H9 (cell line): Measurements from ENCODE around the gene CXCL9. TPM values are rescaled to one million over a fixed set of nuclear protein-coding genes. Genes with fewer than 3 reads are reported as not detected.

Experiments
- DNase-seq: peaks from one replicate; pipeline ENCODE4 v3.0.0-alpha.2; 2017
- H2AFZ ChIP-seq: one replicate; pipeline ENCODE4 v1.6.1; 2013; ENCODE audit warnings: mild to moderate bottlenecking, low read length, control low read depth, moderate library complexity
- H2AK5ac ChIP-seq: 2 replicates; pipeline ENCODE4 v1.6.1; 2013; ENCODE audit warnings: low read length, control low read depth, mixed read lengths; ENCODE audit not compliant: insufficient read length
- H2BK120ac ChIP-seq: one replicate; pipeline ENCODE4 v1.6.1; 2013; ENCODE audit warnings: low read depth, mild to moderate bottlenecking, low read length, control low read depth, inconsistent platforms; ENCODE audit not compliant: poor library complexity, severe bottlenecking
- H2BK12ac ChIP-seq: 2 replicates; pipeline ENCODE4 v1.6.1; 2013; ENCODE audit warnings: low read length, control low read depth, mixed read lengths, low read depth; ENCODE audit not compliant: insufficient read length
- H2BK15ac ChIP-seq: 2 replicates; pipeline ENCODE4 v1.6.1; 2013; ENCODE audit warnings: low read depth, low read length, control low read depth
- H2BK20ac ChIP-seq: one replicate; pipeline ENCODE4 v1.6.1; 2013; ENCODE audit warnings: low read depth, mild to moderate bottlenecking, low read length, control low read depth, inconsistent platforms; ENCODE audit not compliant: poor library complexity, severe bottlenecking
- H2BK5ac ChIP-seq: 2 replicates; pipeline ENCODE4 v1.6.1; 2013; ENCODE audit warnings: low read length, control low read depth, mixed read lengths; ENCODE audit not compliant: insufficient read length
- H3K14ac ChIP-seq: 2 replicates; pipeline ENCODE4 v1.6.1; 2013; ENCODE audit warnings: low read length, control low read depth; ENCODE audit not compliant: insufficient read depth
- H3K18ac ChIP-seq: 2 replicates; pipeline ENCODE4 v1.6.1; 2013; ENCODE audit warnings: low read depth, mild to moderate bottlenecking, mixed read lengths, low read length, control low read depth; ENCODE audit not compliant: insufficient read length
- H3K23ac ChIP-seq: 2 replicates; pipeline ENCODE4 v1.6.1; 2013; ENCODE audit warnings: low read length, control low read depth, mixed read lengths, low read depth; ENCODE audit not compliant: insufficient read length
- H3K23me2 ChIP-seq: 2 replicates; pipeline ENCODE4 v1.6.1; 2013; ENCODE audit warnings: low read depth, mild to moderate bottlenecking, mixed read lengths, low read length, control low read depth; ENCODE audit not compliant: insufficient read length, poor library complexity, severe bottlenecking
- H3K27ac ChIP-seq: 2 replicates; pipeline ENCODE4 v1.5.1; 2013; ENCODE audit warnings: low read length, control low read depth, mixed read lengths, low read depth; ENCODE audit not compliant: insufficient read length
- H3K27me3 ChIP-seq: 2 replicates; pipeline ENCODE4 v1.6.1; 2013; ENCODE audit warnings: low read length, control low read depth, inconsistent platforms; ENCODE audit not compliant: insufficient read depth
- H3K4ac ChIP-seq: 2 replicates; pipeline ENCODE4 v1.6.1; 2013; ENCODE audit warnings: low read depth, mild to moderate bottlenecking, control low read depth, inconsistent platforms, low read length, moderate library complexity
- H3K4me1 ChIP-seq: 2 replicates; pipeline ENCODE4 v1.6.1; 2013; ENCODE audit warnings: low read length, control low read depth, inconsistent platforms; ENCODE audit not compliant: insufficient read depth
- H3K4me2 ChIP-seq: 2 replicates; pipeline ENCODE4 v1.6.1; 2013; ENCODE audit warnings: low read length, control low read depth, mixed read lengths; ENCODE audit not compliant: insufficient read length, insufficient read depth
- H3K56ac ChIP-seq: 2 replicates; pipeline ENCODE4 v1.6.1; 2013; ENCODE audit warnings: low read depth, mild to moderate bottlenecking, mixed read lengths, low read length, control low read depth; ENCODE audit not compliant: insufficient read length
- H3K79me1 ChIP-seq: 2 replicates; pipeline ENCODE4 v1.6.1; 2013; ENCODE audit warnings: low read depth, mild to moderate bottlenecking, moderate library complexity, low read length, control low read depth, inconsistent platforms; ENCODE audit not compliant: insufficient read depth, poor library complexity, severe bottlenecking
- H3K79me2 ChIP-seq: 2 replicates; pipeline ENCODE4 v1.6.1; 2013; ENCODE audit warnings: low read length, control low read depth, inconsistent platforms; ENCODE audit not compliant: insufficient read depth
- H3K9ac ChIP-seq: 2 replicates; pipeline ENCODE4 v1.6.1; 2013; ENCODE audit warnings: low read length, control low read depth, mixed read lengths; ENCODE audit not compliant: insufficient read length; ENCODE audit errors: extremely low read depth
- H3K9me3 ChIP-seq: one replicate; pipeline ENCODE4 v1.6.1; 2013; ENCODE audit warnings: low read depth, low read length, inconsistent platforms; ENCODE audit not compliant: control insufficient read depth
- H3T11ph ChIP-seq: one replicate; pipeline ENCODE4 v1.6.1; 2013; ENCODE audit warnings: mild to moderate bottlenecking, low read length, control low read depth, inconsistent platforms
- H4K20me1 ChIP-seq: one replicate; pipeline ENCODE4 v1.6.1; 2013; ENCODE audit not compliant: control insufficient read depth, insufficient read length, insufficient read depth
- H4K5ac ChIP-seq: 2 replicates; pipeline ENCODE4 v1.6.1; 2013; ENCODE audit warnings: low read depth, mild to moderate bottlenecking, mixed read lengths, low read length, control low read depth; ENCODE audit not compliant: insufficient read length
- H4K8ac ChIP-seq: replicated peaks from 2 replicates; pipeline ENCODE4 v1.6.1; 2013; ENCODE audit warnings: low read length, control low read depth, mixed read lengths, low read depth; ENCODE audit not compliant: insufficient read length
- H4K91ac ChIP-seq: 2 replicates; pipeline ENCODE4 v1.6.1; 2013; ENCODE audit warnings: low read depth, mild to moderate bottlenecking, moderate library complexity, mixed read lengths, low read length, control low read depth; ENCODE audit not compliant: insufficient read length
- H3K27ac Mint-ChIP-seq, 3 experiments: 2 replicates in 2 of 3; 3 replicates in 1 of 3; pipeline ENCODE4 v1.8.0; 2020 to 2021; ENCODE audit warnings: mixed read lengths in 3 of 3, mild to moderate bottlenecking in 1 of 3, moderate library complexity in 1 of 3
- H3K27me3 Mint-ChIP-seq: 2 replicates; pipeline ENCODE4 v1.8.0; 2021; ENCODE audit warnings: low read depth, mild to moderate bottlenecking, moderate library complexity, mixed read lengths
- H3K36me3 Mint-ChIP-seq, 3 experiments: 2 replicates in 2 of 3; 3 replicates in 1 of 3; pipeline ENCODE4 v1.8.0; 2020 to 2021; ENCODE audit warnings: low read depth in 3 of 3, mixed read lengths in 3 of 3; ENCODE audit not compliant: insufficient read depth in 1 of 3
- H3K4me1 Mint-ChIP-seq, 2 experiments: 2 replicates each; pipeline ENCODE4 v1.8.0; 2020; ENCODE audit warnings: mixed read lengths in 2 of 2
- H3K4me3 Mint-ChIP-seq, 2 experiments: 2 replicates in 1 of 2; 3 replicates in 1 of 2; pipeline ENCODE4 v1.8.0; 2020 to 2021; ENCODE audit warnings: mild to moderate bottlenecking in 2 of 2, mixed read lengths in 2 of 2, moderate library complexity in 1 of 2
- H3K9me3 Mint-ChIP-seq, 2 experiments: 2 replicates in 1 of 2; 3 replicates in 1 of 2; pipeline ENCODE4 v1.8.0; 2020; ENCODE audit warnings: mild to moderate bottlenecking in 2 of 2, mixed read lengths in 2 of 2, moderate library complexity in 1 of 2
- CTCF ChIP-seq: fragments of 200-600 bp; sonication (generic); conservative IDR thresholded peaks from 3 replicates; pipeline ENCODE4 v1.8.0; 2021; ENCODE audit warnings: antibody characterized with exemption, mild to moderate bottlenecking
- WGBS: extraction: QIAGEN DNeasy Blood & Tissue Kit; methylation state at CpG from one replicate; pipeline ENCODE4 v1.1.7; 2013; ENCODE audit warnings: missing lambda C conversion rate, low lambda C conversion rate, mixed read lengths; ENCODE audit not compliant: insufficient read length; ENCODE audit errors: extremely low coverage; 5-methylcytosine and 5-hydroxymethylcytosine counted together
- total RNA-seq: library from RNA; stranded (reverse); gene quantifications from 2 replicates; pipeline ENCODE4 v1.2.1, GENCODE V29; 2021

CXCL9 gene
- total RNA-seq, 1 experiment from 2014 or later = not detected

- Histone ChIP-seq H3K4me1 (no peaks in the 10 kb centered on the region), H3K79me2 (no peaks in the 10 kb centered on the region), H3K14ac (no peak within 1 kb of the TSS), H3K9ac (no peak within 1 kb of the TSS), H3K23me2 (no peaks in the 10 kb centered on the region), H2AK5ac (no peak within 1 kb of the TSS), H4K5ac (no peak within 1 kb of the TSS), H3K79me1 (no peaks in the 10 kb centered on the region), H2AFZ (no peak within 1 kb of the TSS), H2BK5ac (no peak within 1 kb of the TSS), H2BK120ac (peak within 1 kb of the TSS; percentile 36), H2BK20ac (no peak within 1 kb of the TSS), H4K20me1 (no peaks in the 10 kb centered on the region), H3K4me2 (no peak within 1 kb of the TSS), H3T11ph (no peak within 1 kb of the TSS), H3K23ac (no peak within 1 kb of the TSS), H3K27ac (no peak within 1 kb of the TSS), H2BK12ac (no peak within 1 kb of the TSS), H3K56ac (no peak within 1 kb of the TSS), H2BK15ac (no peak within 1 kb of the TSS), H3K9me3 (no peaks in the 10 kb centered on the region), H3K4ac (no peak within 1 kb of the TSS), H4K91ac (no peak within 1 kb of the TSS), H4K8ac (no peak within 1 kb of the TSS), H3K27me3 (no peaks in the 10 kb centered on the region), H3K18ac (no peak within 1 kb of the TSS)
- no peak within 1 kb of the TSS for H3K27ac Mint-ChIP-seq
- no peaks in the 10 kb centered on the region for H3K9me3 Mint-ChIP-seq
- no peak within 1 kb of the TSS for H3K4me3 Mint-ChIP-seq
- H3K27me3 Mint-ChIP-seq = peaks cover 2% of the 10 kb centered on the region; the same call in 1 of the 2 replicates
- no peak for DNase-seq
- WGBS = no CpG with 5 or more reads among the region's 3 CpGs
- no peak for TF ChIP-seq CTCF
- no peaks in the 10 kb centered on the region for H3K36me3 Mint-ChIP-seq
- no peaks in the 10 kb centered on the region for H3K4me1 Mint-ChIP-seq
Observed at GRCh38 chr4:76023389-76023788, 16.1 kb upstream of the CXCL9 start, which contains the start of gene CXCL10. Gene CXCL10 (minus strand): TSS chr4:76023497. CDS start chr4:76023431, 66 bp downstream.
